Germinal center (tissue), 1 donor: Measurements from ENCODE around the gene KIF14.
A peak's percentile ranks its signal among the peaks of the same experiment; 100 is the strongest.
"Not testable (repeated sequence)": the region's sequence is repeated elsewhere in the genome, so short reads cannot be mapped to it uniquely, and the experiment has no call there.

ENCODE experiments used
- DNase-seq: peaks from one replicate; pipeline ENCODE4 v3.0.0; 2012; ENCODE audit warnings: mixed read lengths, low spot score

Gene KIF14

GRCh38 chr1:200630515-200630899 lies 10.0 kb upstream of the KIF14 start:
- not testable (repeated sequence) for DNase-seq

- no peak for DNase-seq
These were observed 9.4 kb upstream of the KIF14 start for GRCh38 chr1:200629876-200630514.

- peak; percentile 62 for DNase-seq
These were observed 7.8 kb upstream of the KIF14 start for GRCh38 chr1:200628223-200628881.

- DNase-seq, result no peak
These were observed 7.1 kb upstream of the KIF14 start for GRCh38 chr1:200627575-200628222.

- DNase-seq, result no peak
These were observed 6.4 kb upstream of the KIF14 start for GRCh38 chr1:200626853-200627534.

GRCh38 chr1:200625381-200625824 lies 4.9 kb upstream of the KIF14 start:
- no peak for DNase-seq

- DNase-seq, result no peak
These were observed 4.3 kb upstream of the KIF14 start for GRCh38 chr1:200624679-200625335.

GRCh38 chr1:200619894-200620272 lies 668 bp downstream of the KIF14 start:
- DNase-seq, result no peak

GRCh38 chr1:200610846-200611245 lies 9.7 kb downstream of the KIF14 start:
- no peak for DNase-seq

GRCh38 chr1:200602632-200603031 lies 17.9 kb downstream of the KIF14 start:
- no peak for DNase-seq

- no peak for DNase-seq
These were observed 30.6 kb downstream of the KIF14 start for GRCh38 chr1:200590001-200590400.

GRCh38 chr1:200588698-200589097 lies 31.9 kb downstream of the KIF14 start:
- peak; percentile 3 for DNase-seq

- DNase-seq, result no peak
These were observed 56.2 kb downstream of the KIF14 start for GRCh38 chr1:200564319-200564718.

- no peak for DNase-seq
These were observed 58.7 kb downstream of the KIF14 start for GRCh38 chr1:200561856-200562214.

GRCh38 chr1:200558866-200559459 lies 61.6 kb downstream of the KIF14 start:
- DNase-seq, result peak; percentile 14

GRCh38 chr1:200556002-200556401 lies 64.5 kb downstream of the KIF14 start:
- DNase-seq, result no peak

- not testable (repeated sequence) for DNase-seq
These were observed 67.8 kb downstream of the KIF14 start for GRCh38 chr1:200552737-200553136.

GRCh38 chr1:200550367-200550766 lies 70.2 kb downstream of the KIF14 start:
- no peak for DNase-seq

- DNase-seq, result no peak
These were observed 73.2 kb downstream of the KIF14 start for GRCh38 chr1:200547386-200547785.

GRCh38 chr1:200546577-200546976 lies 74.0 kb downstream of the KIF14 start:
- no peak for DNase-seq

- no peak for DNase-seq
These were observed 78.4 kb downstream of the KIF14 start for GRCh38 chr1:200542162-200542561.

- DNase-seq, result no peak
These were observed 80.3 kb downstream of the KIF14 start for GRCh38 chr1:200540281-200540680.
